Keratinocyte (primary cell): ENCODE data around the gene ZNF497. TPM values are rescaled to one million over a fixed set of nuclear protein-coding genes. Genes with fewer than 3 reads are reported as not detected.

Experiments
- DNase-seq: peaks from one replicate; pipeline ENCODE4 v3.0.0-alpha.2; 2011; ENCODE audit warnings: low read depth, missing footprints, low spot score
- FAIRE-seq: peaks from 2 replicates; lab custom pipeline; 2011; peaks lifted over from hg19 to GRCh38; lab: Jason Lieb, UNC
- H2AFZ ChIP-seq: 2 replicates; pipeline ENCODE4 v1.6.0; 2012; ENCODE audit warnings: low read length, control low read depth, inconsistent platforms; ENCODE audit not compliant: control insufficient read depth
- H3K27ac ChIP-seq: 2 replicates; pipeline ENCODE4 v1.5.1; 2011; ENCODE audit warnings: low read length; ENCODE audit not compliant: control insufficient read depth, insufficient read depth
- H3K27me3 ChIP-seq: 3 replicates; pipeline ENCODE4 v1.6.0; 2011; ENCODE audit warnings: low read length; ENCODE audit not compliant: control insufficient read depth, insufficient read depth; ENCODE audit errors: extremely low read depth
- H3K36me3 ChIP-seq, 2 experiments: 2 replicates in 1 of 2; 3 replicates in 1 of 2; pipeline ENCODE4 v1.5.1; 2011; ENCODE audit warnings: low read length in 2 of 2, mild to moderate bottlenecking in 1 of 2; ENCODE audit not compliant: control insufficient read depth in 2 of 2, insufficient read depth in 2 of 2; ENCODE audit errors: extremely low read depth in 1 of 2
- H3K4me1 ChIP-seq: 3 replicates; pipeline ENCODE4 v1.5.1; 2011; ENCODE audit warnings: low read length; ENCODE audit not compliant: control insufficient read depth, insufficient read depth; ENCODE audit errors: extremely low read depth
- H3K4me2 ChIP-seq: 3 replicates; pipeline ENCODE4 v1.6.0; 2011; ENCODE audit warnings: low read depth, low read length; ENCODE audit not compliant: control insufficient read depth, insufficient read depth; ENCODE audit errors: extremely low read depth
- H3K4me3 ChIP-seq, 3 experiments: fragments of 200-600 bp in 1 of 3; sonication (generic) in 1 of 3; 2 replicates in 2 of 3; 3 replicates in 1 of 3; pipeline ENCODE4 v1.5.1; 2011 to 2016; ENCODE audit warnings: low read length in 3 of 3, mild to moderate bottlenecking in 3 of 3, control low read depth in 2 of 3, inconsistent platforms in 1 of 3, low read depth in 1 of 3, mixed read lengths in 1 of 3, mixed run types in 1 of 3, moderate library complexity in 1 of 3; ENCODE audit not compliant: control insufficient read depth in 2 of 3, insufficient read depth in 2 of 3; ENCODE audit errors: extremely low read depth in 1 of 3
- H3K79me2 ChIP-seq: 2 replicates; pipeline ENCODE4 v1.6.0; 2012; ENCODE audit warnings: low read length; ENCODE audit not compliant: control insufficient read depth, insufficient read depth
- H3K9ac ChIP-seq: 3 replicates; pipeline ENCODE4 v1.6.0; 2011; ENCODE audit warnings: low read length; ENCODE audit not compliant: control insufficient read depth, insufficient read depth; ENCODE audit errors: extremely low read depth
- H3K9me1 ChIP-seq: 3 replicates; pipeline ENCODE4 v1.6.0; 2011; ENCODE audit warnings: low read length; ENCODE audit not compliant: control insufficient read depth, insufficient read depth; ENCODE audit errors: extremely low read depth
- H3K9me3 ChIP-seq: 2 replicates; pipeline ENCODE4 v1.5.1; 2012; ENCODE audit warnings: low read depth, low read length; ENCODE audit not compliant: control insufficient read depth
- H4K20me1 ChIP-seq: 3 replicates; pipeline ENCODE4 v1.6.0; 2011; ENCODE audit warnings: low read length; ENCODE audit not compliant: control insufficient read depth, insufficient read depth; ENCODE audit errors: extremely low read depth
- EZH2 ChIP-seq: IDR thresholded peaks from one replicate; pipeline ENCODE4 v1.6.1; 2012; ENCODE audit warnings: inconsistent platforms, mild to moderate bottlenecking, low read length, moderate library complexity
- dilution Hi-C: fragments of 300-500 bp; cut with MboI; formaldehyde crosslinking; loops from one replicate; pipeline ENCODE4 v1.7.0; 2020; ENCODE audit warnings: low sequenced_read_pairs; ENCODE audit not compliant: extremely low pct_ligation_motif_present
- polyA plus RNA-seq, 5 experiments: library from polyadenylated mRNA; depleted of rRNA in 3 of 5; stranded (reverse) in 3 of 5; stranded (forward) in 1 of 5; unstranded in 1 of 5; fragments of >200 nt; gene quantifications; 1 replicate in 1 of 5; 2 replicates in 3 of 5; 3 replicates in 1 of 5; pipeline versions ENCODE4 v1.2.1 to v1.2.3, GENCODE V29; 2011 to 2012; ENCODE audit warnings: missing spikeins in 2 of 5, low read depth in 1 of 5, low replicate concordance in 1 of 5
- TF ChIP-seq, protein P1 (sequence below), 3 experiments: IDR thresholded peaks in 1 of 3; conservative IDR thresholded peaks in 1 of 3; optimal IDR thresholded peaks in 1 of 3; 2 replicates in 2 of 3; 3 replicates in 1 of 3; pipeline versions ENCODE3 to v1.5.1; 2011; ENCODE audit warnings: low read length in 3 of 3, mild to moderate bottlenecking in 3 of 3, moderate library complexity in 2 of 3, control low read depth in 1 of 3, inconsistent platforms in 1 of 3; ENCODE audit not compliant: insufficient read depth in 2 of 3; ENCODE audit errors: extremely low read depth in 1 of 3

Gene ZNF497
- polyA plus RNA-seq, 1 donor (not counting 4 experiments of a cell fraction or from before 2014, with no cell fraction given): 0.29 TPM

DNA sequence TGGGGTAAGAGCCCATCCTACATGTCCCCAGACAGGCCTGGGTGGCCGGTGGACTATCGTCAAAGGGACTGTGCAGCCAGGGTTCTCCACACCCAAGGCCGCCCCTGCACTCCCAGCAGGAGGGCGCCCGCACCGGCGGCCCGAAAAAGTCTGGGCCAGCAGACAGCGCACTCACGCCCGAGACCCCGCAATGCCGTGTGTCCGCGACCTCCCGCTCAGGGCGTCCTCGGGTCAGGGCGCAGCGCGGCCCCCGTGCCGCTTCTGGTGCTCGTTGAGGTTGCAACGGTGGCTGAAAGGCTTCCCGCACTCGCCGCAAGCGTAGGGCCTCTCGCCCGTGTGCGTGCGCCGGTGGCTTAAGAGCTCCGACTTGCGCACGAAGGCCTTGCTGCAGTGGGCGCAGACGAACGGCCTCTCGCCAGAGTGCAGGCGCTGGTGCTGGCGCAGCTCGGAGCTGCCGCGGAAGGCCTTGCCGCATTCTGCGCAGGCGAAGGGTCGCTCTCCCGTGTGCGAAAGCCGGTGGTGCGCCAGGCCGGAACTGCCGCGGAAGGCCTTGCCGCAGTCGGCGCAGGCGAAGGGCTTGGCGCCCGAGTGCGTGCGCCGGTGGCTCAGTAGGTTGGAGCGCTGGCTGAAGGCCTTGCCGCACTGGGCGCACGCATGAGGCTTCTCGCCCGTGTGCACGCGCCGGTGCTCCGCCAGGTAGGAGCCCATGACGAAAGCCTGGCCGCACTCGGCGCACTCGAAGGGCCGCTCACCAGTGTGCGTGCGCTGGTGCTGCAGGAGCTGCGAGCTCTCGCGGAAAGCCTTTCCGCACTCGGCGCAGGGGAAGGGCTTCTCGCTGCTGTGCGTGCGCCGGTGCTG is 6.4 kb downstream of the ZNF497 start:
- H3K4me1 ChIP-seq: no peaks in the 10 kb centered on the region
- DNase-seq: no peak
- no peaks in the 10 kb centered on the region for H3K79me2 ChIP-seq
- no peak overlapping the region for H3K27ac ChIP-seq
- H3K36me3 ChIP-seq: no peaks in the 10 kb centered on the region
- H3K4me3 ChIP-seq: no peak overlapping the region
- H3K27me3 ChIP-seq: peaks cover 22% of the 10 kb centered on the region
- peaks cover 3% of the 10 kb centered on the region for H3K9me3 ChIP-seq
- H4K20me1 ChIP-seq: no peaks in the 10 kb centered on the region
- no peak for FAIRE-seq
- no peaks in the 10 kb centered on the region for H3K9me1 ChIP-seq
- no peak overlapping the region for H3K9ac ChIP-seq
- TF ChIP-seq, protein P1, sequence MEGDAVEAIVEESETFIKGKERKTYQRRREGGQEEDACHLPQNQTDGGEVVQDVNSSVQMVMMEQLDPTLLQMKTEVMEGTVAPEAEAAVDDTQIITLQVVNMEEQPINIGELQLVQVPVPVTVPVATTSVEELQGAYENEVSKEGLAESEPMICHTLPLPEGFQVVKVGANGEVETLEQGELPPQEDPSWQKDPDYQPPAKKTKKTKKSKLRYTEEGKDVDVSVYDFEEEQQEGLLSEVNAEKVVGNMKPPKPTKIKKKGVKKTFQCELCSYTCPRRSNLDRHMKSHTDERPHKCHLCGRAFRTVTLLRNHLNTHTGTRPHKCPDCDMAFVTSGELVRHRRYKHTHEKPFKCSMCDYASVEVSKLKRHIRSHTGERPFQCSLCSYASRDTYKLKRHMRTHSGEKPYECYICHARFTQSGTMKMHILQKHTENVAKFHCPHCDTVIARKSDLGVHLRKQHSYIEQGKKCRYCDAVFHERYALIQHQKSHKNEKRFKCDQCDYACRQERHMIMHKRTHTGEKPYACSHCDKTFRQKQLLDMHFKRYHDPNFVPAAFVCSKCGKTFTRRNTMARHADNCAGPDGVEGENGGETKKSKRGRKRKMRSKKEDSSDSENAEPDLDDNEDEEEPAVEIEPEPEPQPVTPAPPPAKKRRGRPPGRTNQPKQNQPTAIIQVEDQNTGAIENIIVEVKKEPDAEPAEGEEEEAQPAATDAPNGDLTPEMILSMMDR (optimal IDR thresholded peaks at IDR 0.05 in 1 of 3, IDR thresholded peaks at IDR 0.05 in 1 of 3, conservative IDR thresholded peaks at IDR 0.05 in 1 of 3; ENCODE audit: extremely low read depth in 1 of 3, insufficient read depth in 2 of 3, low read length in 3 of 3): no peak
- peak; percentile 55 for TF ChIP-seq EZH2
- dilution Hi-C loops: no loop called here
- H2AFZ ChIP-seq: no peak overlapping the region
- H3K4me2 ChIP-seq: no peak overlapping the region

- no peaks in the 10 kb centered on the region for H4K20me1 ChIP-seq
- no peaks in the 10 kb centered on the region for H3K9me1 ChIP-seq
- no peak overlapping the region for H2AFZ ChIP-seq
- no peaks in the 10 kb centered on the region for H3K79me2 ChIP-seq
- peaks cover 3% of the 10 kb centered on the region for H3K9me3 ChIP-seq
- H3K27me3 ChIP-seq: peaks cover 30% of the 10 kb centered on the region
- H3K27ac ChIP-seq: no peak overlapping the region
- FAIRE-seq: no peak
- no peaks in the 10 kb centered on the region for H3K4me1 ChIP-seq
- no peak overlapping the region for H3K4me3 ChIP-seq
- no peak overlapping the region for H3K9ac ChIP-seq
- no peak for DNase-seq
- no peaks in the 10 kb centered on the region for H3K36me3 ChIP-seq
- TF ChIP-seq, protein P1 (optimal IDR thresholded peaks at IDR 0.05 in 1 of 3, IDR thresholded peaks at IDR 0.05 in 1 of 3, conservative IDR thresholded peaks at IDR 0.05 in 1 of 3; ENCODE audit: extremely low read depth in 1 of 3, insufficient read depth in 2 of 3, low read length in 3 of 3): no peak
- TF ChIP-seq EZH2: no peak
- H3K4me2 ChIP-seq: no peak overlapping the region
- dilution Hi-C loops: no loop called here
Observed at GRCh38 chr19:58355215-58355796, 7.2 kb downstream of the ZNF497 start.
